ENCODE data around the gene ATP1A3. TPM values are rescaled to one million over a fixed set of nuclear protein-coding genes. Genes with fewer than 3 reads are reported as not detected.

Gene ATP1A3
- total and polyA plus RNA-seq, 2 experiments from 2014 or later, result 6.1 to 8.1 TPM

GRCh38 chr19:41991025-41991424 is 3.0 kb downstream of the ATP1A3 start:
- Histone ChIP-seq H3K27ac (no peak overlapping the region), H3K9me3 (ENCODE audit: low read depth) (no peaks in the 10 kb centered on the region), H3K27me3 (peaks cover 36% of the 10 kb centered on the region), H3K4me1 (ENCODE audit: low read depth) (no peaks in the 10 kb centered on the region), H3K4me3 (no peak overlapping the region), H3K36me3 (no peaks in the 10 kb centered on the region)
- DNase-seq (ENCODE audit: low read depth in 1 of 2, low spot score in 1 of 2), result no peak
- TF ChIP-seq CTCF (IDR thresholded peaks at IDR 0.05; ENCODE audit: low read depth, low read length), result no peak

GRCh38 chr19:41990615-41991014 is 3.4 kb downstream of the ATP1A3 start:
- peaks cover 32% of the 10 kb centered on the region for H3K27me3 ChIP-seq

GRCh38 chr19:41990028-41990427 is 4.0 kb downstream of the ATP1A3 start:
- no peak for DNase-seq (ENCODE audit: low read depth in 1 of 2, low spot score in 1 of 2)
- H3K36me3 ChIP-seq, result no peaks in the 10 kb centered on the region
- H3K4me3 ChIP-seq, result no peak overlapping the region
- no peak for TF ChIP-seq CTCF (IDR thresholded peaks at IDR 0.05; ENCODE audit: low read depth, low read length)
- H3K4me1 ChIP-seq (ENCODE audit: low read depth), result no peaks in the 10 kb centered on the region
- peaks cover 26% of the 10 kb centered on the region for H3K27me3 ChIP-seq
- no peaks in the 10 kb centered on the region for H3K9me3 ChIP-seq (ENCODE audit: low read depth)
- H3K27ac ChIP-seq, result no peak overlapping the region

More at GRCh38 chr19:41990615-41991014, 3.4 kb downstream of the ATP1A3 start:
- no peak for DNase-seq (ENCODE audit: low read depth in 1 of 2, low spot score in 1 of 2)
- Histone ChIP-seq H3K27ac (no peak overlapping the region), H3K9me3 (ENCODE audit: low read depth) (no peaks in the 10 kb centered on the region), H3K36me3 (no peaks in the 10 kb centered on the region), H3K4me3 (no peak overlapping the region), H3K4me1 (ENCODE audit: low read depth) (no peaks in the 10 kb centered on the region)
- TF ChIP-seq CTCF (IDR thresholded peaks at IDR 0.05; ENCODE audit: low read depth, low read length), result no peak

DNA sequence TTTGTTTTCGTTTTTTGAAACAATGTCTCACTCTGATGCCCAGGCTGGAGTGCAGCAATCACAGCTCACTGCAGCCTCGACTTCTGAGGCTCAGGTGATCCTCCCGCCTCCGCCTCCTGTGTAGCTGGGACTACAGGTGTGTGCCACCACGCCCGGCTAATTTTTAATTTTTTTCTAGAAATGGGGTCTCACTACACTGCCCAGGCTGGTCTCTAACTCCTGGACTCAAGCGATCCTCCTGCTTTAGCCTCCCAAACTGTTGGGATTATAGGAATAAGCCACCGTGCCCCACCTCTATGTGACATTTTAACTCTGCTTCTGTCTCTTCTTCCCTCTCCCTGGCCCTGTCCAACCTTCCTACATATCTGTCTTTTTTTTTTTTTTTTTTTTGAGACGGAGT is 5.1 kb downstream of the ATP1A3 start:
- H3K4me1 ChIP-seq (ENCODE audit: low read depth), result no peaks in the 10 kb centered on the region
- peaks cover 16% of the 10 kb centered on the region for H3K27me3 ChIP-seq
- H3K4me3 ChIP-seq, result no peak overlapping the region
- no peak for DNase-seq (ENCODE audit: low read depth in 1 of 2, low spot score in 1 of 2)
- no peak overlapping the region for H3K27ac ChIP-seq
- no peaks in the 10 kb centered on the region for H3K36me3 ChIP-seq
- no peak for TF ChIP-seq CTCF (IDR thresholded peaks at IDR 0.05; ENCODE audit: low read depth, low read length)
- H3K9me3 ChIP-seq (ENCODE audit: low read depth), result no peaks in the 10 kb centered on the region

GRCh38 chr19:41987141-41987860 is 6.7 kb downstream of the ATP1A3 start:
- Histone ChIP-seq H3K36me3 (no peaks in the 10 kb centered on the region), H3K27ac (no peak overlapping the region), H3K4me1 (ENCODE audit: low read depth) (no peaks in the 10 kb centered on the region), H3K4me3 (no peak overlapping the region), H3K9me3 (ENCODE audit: low read depth) (no peaks in the 10 kb centered on the region), H3K27me3 (peaks cover 4% of the 10 kb centered on the region)
- no peak for DNase-seq (ENCODE audit: low read depth in 1 of 2, low spot score in 1 of 2)
- no peak for TF ChIP-seq CTCF (IDR thresholded peaks at IDR 0.05; ENCODE audit: low read depth, low read length)

All from cardiac muscle cell (in vitro differentiated cells and primary cell).